Stimulated activated CD8-positive, alpha-beta memory T cell treated with anti-CD3 and anti-CD28 coated beads, Interleukin-12 subunit alpha, Interleukin-12 subunit beta, amount 100 ng/mL, for 4 hours (primary cell): Measurements from ENCODE around the gene GUCD1.

Source experiments
- DNase-seq: peaks from one replicate; pipeline ENCODE4 v3.0.0-alpha.2; 2020; ENCODE audit warnings: low read depth

GUCD1 gene

GRCh38 chr22:24590596-24591173 lies 35.7 kb upstream of the GUCD1 start:
- no peak for DNase-seq

DNA sequence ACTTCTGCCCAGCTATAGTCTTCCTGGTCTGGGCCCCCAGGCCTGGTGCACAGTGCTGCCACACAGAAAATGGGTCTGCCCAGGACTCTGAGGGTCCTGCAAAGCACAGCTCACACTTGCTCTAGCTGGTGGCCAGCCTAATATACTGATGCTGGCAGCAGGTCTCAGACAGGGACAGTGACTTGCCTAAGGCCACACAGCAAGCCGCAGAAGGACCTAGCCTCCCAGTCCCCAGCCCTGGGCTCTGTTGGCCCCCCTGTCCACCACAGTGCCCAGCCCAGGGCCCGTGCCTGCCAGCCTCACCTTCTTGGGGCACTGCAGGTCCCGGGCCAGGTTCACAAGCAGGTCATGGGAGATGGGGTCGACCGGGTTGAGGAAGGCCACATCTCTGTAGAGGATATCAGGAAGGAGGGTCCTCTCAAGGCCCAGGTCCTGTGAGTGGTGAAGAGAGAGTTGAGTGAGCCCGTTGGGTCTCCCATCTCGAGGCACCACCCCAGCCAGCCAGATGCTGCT lies 34.6 kb upstream of the GUCD1 start:
- DNase-seq = no peak

DNA sequence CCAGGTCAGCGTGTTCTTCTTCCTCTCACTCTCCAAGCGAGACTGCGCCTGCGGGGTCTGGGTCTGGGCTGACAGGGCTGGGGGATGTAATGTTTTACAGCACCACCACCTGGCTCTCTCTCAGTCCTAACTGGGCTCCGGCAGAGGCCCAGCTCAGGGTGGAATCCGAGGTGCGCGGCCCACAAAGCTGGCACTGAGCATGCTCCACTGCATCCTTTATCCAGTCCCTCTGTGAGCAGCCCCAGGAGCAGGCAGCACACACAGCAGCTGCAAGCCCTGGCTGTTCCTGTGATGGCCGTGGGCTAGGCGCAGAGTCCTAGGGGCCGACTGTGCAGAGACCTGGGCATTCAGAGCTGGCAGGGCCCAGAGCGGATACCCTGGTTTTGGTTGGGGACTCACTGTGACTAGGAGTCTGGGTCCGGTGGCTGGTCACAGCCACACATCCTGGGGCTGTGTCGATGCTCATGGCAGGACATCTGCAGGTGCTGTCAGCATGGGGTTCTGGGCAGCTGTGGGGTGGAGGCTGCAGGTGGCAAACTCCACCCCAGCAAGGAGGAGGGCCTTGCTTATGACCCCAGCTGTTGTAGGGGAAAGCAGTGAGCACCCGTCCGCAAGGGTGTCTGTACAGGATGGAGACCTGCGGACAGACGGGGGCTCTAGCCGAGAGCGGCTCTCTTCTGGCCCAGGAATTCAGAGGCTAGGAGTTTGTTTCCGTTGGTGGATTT lies 34.0 kb upstream of the GUCD1 start:
- no peak for DNase-seq

- DNase-seq = no peak
Observed at GRCh38 chr22:24588381-24588756, 33.4 kb upstream of the GUCD1 start.

GRCh38 chr22:24587948-24588347 lies 33.0 kb upstream of the GUCD1 start:
- no peak for DNase-seq

DNA sequence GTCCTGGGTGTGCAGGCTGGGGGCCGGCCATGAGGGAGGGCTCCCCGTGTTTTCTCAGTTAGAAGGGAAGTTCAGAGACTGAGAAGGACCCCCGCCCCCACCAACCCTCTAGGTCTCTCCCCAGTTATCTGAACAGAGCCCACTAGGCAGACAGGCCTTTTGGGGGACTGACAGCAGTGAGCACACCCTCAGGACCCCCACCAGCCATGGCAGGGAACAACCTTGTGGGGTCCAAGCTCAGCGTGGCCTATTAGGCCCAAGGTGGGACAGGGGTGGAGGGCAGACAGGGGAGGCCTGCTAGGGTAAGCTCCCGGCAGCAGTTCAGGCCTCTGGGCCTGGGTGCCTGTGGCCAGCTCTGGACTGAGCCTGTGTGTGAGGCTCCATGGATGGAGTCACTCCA lies 32.3 kb upstream of the GUCD1 start:
- DNase-seq = no peak

DNA sequence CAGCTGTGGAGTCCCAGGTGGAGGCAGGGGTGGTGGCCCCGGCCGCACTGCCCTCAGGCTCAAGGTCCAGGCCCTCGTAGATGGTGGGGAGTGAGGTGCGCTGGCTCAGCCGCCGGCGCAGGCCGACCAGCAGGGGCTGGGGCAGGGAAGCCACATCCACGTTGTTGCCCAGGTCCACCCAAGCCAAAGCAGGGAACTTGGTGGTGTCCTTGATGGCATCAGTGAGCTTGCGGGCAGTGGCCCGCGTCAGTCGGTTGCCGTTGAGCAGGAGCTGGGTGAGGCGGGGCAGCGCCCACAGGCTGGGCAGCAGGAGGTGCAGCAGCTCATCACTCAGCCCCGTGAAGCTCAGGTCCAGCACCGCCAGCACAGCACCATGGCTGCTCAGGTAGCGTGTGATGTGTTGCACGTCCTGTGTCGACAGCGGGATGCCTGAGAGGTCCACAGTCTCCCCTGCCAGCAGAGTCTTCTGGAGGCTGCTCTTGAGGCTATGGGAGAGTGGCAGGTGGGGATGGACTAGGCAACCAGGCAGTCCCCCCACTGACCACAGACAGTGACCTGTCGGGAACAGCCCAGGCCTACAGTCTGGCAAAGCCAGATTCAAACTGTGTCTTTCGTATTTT lies 31.1 kb upstream of the GUCD1 start:
- DNase-seq = no peak

DNA sequence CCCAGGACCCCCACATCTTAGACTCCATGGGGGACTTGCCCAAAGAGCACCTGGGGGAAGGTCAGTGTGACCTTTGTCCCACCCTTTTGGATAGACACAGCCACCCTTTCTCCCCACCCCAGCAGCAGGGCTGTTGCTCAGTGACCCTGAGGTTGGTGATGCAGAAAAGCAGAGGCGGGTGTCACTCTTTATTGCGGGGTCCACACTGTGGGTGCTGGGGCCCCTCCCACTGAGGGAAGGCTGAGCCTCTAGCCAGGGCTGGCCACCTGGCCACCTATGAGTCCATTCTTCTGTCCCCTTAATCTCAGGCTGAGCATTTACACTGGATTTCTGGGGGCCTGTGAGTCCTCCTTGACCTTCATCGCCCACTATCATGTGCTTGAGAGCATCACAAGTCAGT lies 30.5 kb upstream of the GUCD1 start:
- no peak for DNase-seq

GRCh38 chr22:24584871-24585411 lies 30.0 kb upstream of the GUCD1 start:
- DNase-seq = no peak

DNA sequence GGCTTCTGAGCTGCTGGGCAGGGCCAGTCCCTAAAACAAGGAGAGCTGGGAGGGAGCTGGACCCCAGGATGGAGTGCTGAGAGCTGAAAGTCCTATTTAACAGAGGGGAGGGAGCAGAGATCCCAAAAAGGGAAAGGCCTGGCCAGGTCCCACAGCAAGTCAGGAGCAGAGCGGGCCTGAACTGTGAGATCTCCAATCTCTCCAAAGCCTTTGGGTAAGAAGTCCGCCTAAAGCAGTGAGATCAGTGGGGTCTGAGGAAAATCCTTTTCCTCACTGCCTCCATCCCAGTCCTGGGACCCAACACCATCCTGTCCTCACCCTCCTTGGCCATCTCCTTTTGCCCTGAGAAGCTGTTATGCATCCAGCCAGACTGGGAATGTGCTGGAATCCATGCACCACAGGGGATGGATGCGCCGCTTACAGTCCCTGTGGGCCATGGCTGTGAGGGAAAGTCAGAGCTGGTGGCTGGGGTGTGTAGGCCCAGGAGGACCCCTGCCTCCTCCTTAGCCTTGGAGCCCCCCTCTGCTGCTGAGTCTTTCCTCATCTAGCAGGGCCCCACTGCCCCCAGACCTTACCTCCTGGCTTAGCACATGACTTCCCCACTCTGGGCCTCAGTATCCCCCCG lies 29.3 kb upstream of the GUCD1 start:
- no peak for DNase-seq

GRCh38 chr22:24583221-24584165 lies 28.6 kb upstream of the GUCD1 start:
- no peak for DNase-seq

GRCh38 chr22:24582056-24582814 lies 27.3 kb upstream of the GUCD1 start:
- DNase-seq = no peak

DNA sequence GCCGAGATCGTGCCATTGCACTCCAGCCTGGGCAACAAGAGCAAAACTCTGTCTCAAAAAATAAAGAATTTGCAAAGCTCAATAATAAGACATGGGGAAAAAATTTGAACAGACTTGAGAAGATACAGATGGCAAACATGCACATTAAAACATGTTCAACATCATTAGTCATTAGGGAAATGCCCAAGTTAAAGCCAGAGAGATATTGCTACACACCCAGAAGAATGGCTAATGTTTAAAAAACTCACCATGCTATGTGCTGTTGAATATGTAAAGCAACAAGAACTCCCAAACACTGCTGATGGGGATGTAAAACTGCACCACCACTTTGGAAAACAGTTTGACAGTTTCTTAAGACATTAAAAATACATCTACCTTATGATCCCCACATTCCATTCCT lies 25.3 kb upstream of the GUCD1 start:
- DNase-seq = no peak

GRCh38 chr22:24579258-24579601 lies 24.3 kb upstream of the GUCD1 start:
- no peak for DNase-seq

- no peak for DNase-seq
Observed at GRCh38 chr22:24578355-24579257, 23.7 kb upstream of the GUCD1 start.

DNA sequence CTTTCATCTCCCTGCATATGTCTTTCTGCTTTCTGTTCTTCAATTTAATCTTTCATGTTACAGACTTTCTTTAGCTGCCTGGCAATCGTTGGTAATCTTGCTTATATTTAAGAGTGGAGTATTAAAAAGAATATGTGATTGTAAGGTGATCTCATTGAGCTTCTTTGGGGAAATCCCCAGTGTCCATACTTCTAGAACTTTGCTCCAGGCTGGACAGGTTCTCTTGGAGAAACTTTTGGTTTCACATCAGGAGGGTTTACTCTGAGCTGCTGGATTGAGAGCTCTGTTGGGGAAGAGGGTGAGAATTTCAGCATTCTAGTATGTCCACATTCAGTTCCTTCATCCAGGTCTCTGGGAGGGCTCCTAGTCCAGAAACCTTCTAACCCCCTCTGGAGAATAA lies 21.8 kb upstream of the GUCD1 start:
- DNase-seq = no peak

DNA sequence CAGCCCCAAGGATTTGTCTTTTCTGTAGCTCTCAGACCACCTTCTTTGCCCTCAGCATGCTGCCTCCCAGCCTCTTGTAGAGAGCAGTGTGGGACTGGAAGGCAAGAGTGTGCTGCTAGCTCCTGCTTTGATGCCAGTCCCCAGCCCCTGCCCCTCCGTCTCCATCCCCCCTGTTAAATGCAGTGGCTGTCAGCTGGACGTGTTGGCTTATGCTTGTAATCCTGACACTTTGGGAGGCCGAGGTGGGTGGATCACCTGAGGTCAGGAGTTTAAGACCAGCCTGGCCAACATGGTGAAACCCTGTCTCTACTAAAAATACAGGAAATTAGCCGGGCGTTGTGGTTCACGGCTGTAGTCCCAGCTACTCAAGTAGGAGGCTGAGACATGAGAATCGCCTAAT lies 16.3 kb upstream of the GUCD1 start:
- DNase-seq = no peak

- no peak for DNase-seq
Observed at GRCh38 chr22:24567668-24568067, 12.7 kb upstream of the GUCD1 start.

DNA sequence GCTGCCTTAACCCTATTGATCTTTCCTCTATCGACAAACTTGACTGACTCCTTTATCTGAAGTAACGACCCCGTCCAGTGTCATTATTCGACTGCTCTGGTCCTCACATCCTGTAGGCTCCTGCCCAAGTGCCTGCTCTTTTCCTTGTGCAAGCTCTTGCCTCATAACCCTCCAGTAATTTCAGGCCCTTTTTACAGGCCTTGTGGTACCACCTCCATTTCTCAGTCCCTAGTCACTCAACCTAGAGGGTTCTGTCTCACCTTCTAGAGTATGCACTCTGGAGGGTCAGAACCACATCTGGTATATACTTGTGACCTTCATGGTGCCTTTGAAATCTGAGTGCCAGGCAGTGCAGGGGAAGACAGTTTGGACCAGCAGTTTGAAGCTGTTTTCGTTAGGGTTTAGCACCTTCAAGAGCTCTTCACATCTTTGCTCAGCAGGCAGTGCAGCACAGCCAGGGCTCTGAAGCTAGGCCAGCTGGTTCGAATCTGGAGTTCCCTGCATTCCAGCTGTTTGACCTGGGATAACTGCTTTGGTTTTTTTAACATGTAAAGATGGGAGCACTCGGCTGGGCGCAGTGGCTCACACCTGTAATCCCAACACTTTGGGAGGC lies 12.1 kb upstream of the GUCD1 start:
- no peak for DNase-seq
